GM13976 (cell line): Measurements from ENCODE around the gene LINC00632.

Source experiments
- DNase-seq: peaks from one replicate; pipeline ENCODE4 v3.0.0; 2012; ENCODE audit warnings: low spot score
- in situ Hi-C: fragments of 300-500 bp; cut with MboI; formaldehyde crosslinking; loops from one replicate; pipeline ENCODE4 v1.12.0; 2022; ENCODE audit warnings: low sequenced_read_pairs, mixed read lengths, inconsistent platforms; ENCODE audit not compliant: unreplicated experiment
- TF ChIP-seq, protein P1 (sequence below): IDR thresholded peaks from 2 replicates; pipeline ENCODE4 v1.5.1; 2012; ENCODE audit warnings: borderline replicate concordance, mild to moderate bottlenecking; ENCODE audit not compliant: insufficient read depth; ENCODE audit errors: extremely low read depth, missing control alignments, control extremely low read depth

The LINC00632 gene

DNA sequence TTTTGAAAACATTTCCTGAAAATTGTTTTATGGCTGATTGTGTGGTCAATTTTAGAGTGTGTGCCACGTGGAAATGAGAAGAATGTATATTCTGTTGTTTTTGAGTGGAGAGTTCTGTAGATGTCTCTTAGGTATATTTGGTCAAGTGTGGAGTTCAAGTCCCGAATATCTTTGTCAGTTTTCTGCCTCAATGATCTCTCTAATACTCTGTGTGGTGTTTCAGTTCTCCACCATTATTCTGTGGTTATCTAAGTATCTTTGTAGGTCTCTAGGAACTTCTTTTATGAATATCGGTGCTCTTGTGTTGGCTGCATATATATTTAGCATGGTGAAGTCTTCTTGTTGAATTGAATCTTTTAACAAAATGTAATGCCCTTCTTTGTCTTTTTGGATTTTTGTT lies 113.3 kb downstream of the LINC00632 start:
- TF ChIP-seq, protein P1, sequence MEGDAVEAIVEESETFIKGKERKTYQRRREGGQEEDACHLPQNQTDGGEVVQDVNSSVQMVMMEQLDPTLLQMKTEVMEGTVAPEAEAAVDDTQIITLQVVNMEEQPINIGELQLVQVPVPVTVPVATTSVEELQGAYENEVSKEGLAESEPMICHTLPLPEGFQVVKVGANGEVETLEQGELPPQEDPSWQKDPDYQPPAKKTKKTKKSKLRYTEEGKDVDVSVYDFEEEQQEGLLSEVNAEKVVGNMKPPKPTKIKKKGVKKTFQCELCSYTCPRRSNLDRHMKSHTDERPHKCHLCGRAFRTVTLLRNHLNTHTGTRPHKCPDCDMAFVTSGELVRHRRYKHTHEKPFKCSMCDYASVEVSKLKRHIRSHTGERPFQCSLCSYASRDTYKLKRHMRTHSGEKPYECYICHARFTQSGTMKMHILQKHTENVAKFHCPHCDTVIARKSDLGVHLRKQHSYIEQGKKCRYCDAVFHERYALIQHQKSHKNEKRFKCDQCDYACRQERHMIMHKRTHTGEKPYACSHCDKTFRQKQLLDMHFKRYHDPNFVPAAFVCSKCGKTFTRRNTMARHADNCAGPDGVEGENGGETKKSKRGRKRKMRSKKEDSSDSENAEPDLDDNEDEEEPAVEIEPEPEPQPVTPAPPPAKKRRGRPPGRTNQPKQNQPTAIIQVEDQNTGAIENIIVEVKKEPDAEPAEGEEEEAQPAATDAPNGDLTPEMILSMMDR, result no peak
- DNase-seq, result no peak
- in situ Hi-C loops, result no loop called here

DNA sequence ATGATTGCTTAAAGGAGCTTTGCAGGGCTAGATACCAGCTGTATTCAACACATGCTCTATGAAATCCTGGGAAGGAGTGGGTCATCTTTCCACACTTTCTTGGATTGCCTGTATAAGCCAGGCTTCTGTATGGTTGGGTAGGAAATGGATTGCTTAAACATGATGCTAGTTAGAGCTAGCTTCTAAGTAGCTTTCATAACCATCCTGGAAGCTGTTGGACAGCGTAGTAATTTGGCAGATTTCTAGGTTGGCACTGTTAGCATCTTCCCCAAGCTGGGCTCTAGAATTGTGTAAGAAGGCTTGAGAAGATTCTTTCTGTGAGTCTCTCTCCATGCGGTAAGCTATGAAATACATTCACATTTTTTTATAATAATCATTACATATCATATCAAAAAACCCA lies 127.3 kb downstream of the LINC00632 start:
- TF ChIP-seq, protein P1, result no peak
- in situ Hi-C loops, result no loop called here
- DNase-seq, result no peak
